LNCAP (cell line): ENCODE results near the gene SLC15A5.

Source experiments
- TF ChIP-seq, protein P1 (sequence below): fragments of 450-650 bp; IDR thresholded peaks from 2 replicates; pipeline ENCODE4 v1.5.1; 2017; ENCODE audit warnings: mild to moderate bottlenecking

Gene SLC15A5

DNA sequence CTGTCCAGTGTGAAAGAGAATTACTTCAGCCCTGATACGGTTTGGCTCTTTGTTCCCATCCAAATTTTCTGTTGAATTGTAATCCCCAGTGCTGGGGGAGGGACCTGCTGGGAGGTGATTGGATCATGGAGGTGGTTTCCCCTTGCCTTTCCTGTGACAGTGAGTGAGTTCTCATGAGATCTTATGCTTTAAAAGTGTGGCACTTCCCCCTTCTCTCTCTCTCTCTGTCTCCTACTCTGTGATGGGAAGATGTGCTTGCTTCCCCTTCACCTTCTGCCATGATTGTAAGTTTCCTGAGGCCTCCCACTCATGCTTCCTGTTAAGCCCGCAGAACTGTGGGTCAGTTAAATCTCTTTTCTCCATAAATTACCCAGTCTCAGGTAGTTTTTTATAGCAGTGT is 5.5 kb upstream of the SLC15A5 start:
- TF ChIP-seq, protein P1, sequence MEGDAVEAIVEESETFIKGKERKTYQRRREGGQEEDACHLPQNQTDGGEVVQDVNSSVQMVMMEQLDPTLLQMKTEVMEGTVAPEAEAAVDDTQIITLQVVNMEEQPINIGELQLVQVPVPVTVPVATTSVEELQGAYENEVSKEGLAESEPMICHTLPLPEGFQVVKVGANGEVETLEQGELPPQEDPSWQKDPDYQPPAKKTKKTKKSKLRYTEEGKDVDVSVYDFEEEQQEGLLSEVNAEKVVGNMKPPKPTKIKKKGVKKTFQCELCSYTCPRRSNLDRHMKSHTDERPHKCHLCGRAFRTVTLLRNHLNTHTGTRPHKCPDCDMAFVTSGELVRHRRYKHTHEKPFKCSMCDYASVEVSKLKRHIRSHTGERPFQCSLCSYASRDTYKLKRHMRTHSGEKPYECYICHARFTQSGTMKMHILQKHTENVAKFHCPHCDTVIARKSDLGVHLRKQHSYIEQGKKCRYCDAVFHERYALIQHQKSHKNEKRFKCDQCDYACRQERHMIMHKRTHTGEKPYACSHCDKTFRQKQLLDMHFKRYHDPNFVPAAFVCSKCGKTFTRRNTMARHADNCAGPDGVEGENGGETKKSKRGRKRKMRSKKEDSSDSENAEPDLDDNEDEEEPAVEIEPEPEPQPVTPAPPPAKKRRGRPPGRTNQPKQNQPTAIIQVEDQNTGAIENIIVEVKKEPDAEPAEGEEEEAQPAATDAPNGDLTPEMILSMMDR: no peak

DNA sequence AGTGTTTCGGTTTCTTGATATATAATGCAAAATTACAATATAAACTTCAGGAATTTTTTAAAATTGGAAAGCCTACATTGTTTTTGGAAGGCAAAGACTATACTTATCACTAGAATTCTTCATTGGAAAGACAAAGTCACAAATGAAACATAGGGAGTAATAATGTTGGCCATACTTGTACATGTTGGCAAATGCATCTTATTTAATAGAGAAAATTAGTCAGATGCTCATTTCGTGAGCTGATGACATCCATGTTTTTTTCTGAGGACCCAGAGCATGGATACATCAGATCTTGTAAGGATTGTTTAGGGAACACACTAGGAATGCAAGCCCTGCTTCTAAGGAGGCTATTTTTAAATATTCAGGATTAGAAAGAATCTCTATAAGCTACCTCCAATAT is 4.6 kb upstream of the SLC15A5 start:
- TF ChIP-seq, protein P1: no peak

DNA sequence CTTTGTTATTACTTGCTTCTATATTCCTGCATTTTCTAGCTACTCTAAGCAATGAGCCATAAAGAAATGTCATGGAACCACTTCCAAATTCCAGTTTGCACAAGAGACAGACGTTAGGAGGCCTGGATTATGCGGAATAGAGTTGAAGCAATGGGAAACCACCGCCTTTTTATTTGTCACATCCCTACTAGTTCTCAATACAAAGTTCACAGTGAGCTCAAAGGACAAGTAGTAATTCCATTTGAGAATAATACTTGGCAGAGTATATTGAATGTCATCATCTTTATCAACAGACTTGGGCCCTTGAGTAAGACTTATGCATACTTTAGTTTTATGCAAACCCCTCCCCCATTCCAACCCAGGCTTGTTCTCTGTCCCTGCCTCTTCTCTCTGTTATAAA is 3.7 kb upstream of the SLC15A5 start:
- TF ChIP-seq, protein P1: no peak

- TF ChIP-seq, protein P1: no peak
Measured at GRCh38 chr12:16272222-16272621, 5.3 kb downstream of the SLC15A5 start.

DNA sequence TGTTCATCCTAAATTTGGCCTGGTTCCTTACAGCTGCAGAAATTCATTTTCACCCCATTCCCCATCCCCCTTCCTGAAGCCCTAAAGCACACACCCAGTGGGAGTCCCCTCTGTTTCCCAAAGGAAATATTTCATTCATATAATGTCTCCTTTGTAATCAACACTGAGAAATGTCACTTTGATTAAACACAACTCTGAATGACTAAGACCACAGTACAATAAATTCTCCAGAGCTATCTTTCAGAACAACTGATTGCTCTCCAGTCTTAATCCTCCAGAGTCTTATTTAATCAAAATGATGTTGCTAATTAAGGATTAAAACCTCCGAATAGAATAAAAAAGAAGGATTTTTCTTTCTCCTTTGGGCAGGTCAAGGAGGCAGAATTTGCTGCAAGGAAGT is 6.4 kb downstream of the SLC15A5 start:
- TF ChIP-seq, protein P1: no peak

- TF ChIP-seq, protein P1: no peak
Measured at GRCh38 chr12:16269946-16270345, 7.5 kb downstream of the SLC15A5 start.

DNA sequence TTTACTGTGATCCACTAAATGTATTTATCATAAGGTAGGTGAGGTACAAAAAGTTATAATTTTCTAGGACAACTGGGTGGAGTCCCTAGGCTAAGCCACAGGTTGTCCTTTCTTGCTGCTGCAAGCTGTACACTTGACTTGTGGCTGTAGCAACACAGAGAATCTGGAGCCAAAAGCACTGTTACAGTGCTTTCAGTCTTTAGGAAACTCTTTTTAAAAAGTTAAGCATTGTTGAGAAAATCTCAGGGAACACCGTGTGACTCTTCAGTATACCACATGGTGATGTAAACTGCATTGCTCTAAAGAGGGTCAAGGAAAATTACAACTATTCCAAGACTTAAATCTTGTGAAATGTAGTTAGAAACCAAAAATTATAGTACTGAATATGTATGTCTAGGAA is 11.4 kb downstream of the SLC15A5 start:
- TF ChIP-seq, protein P1: no peak

- TF ChIP-seq, protein P1: no peak
Measured at GRCh38 chr12:16261944-16262475, 15.5 kb downstream of the SLC15A5 start.
